Measurements from ENCODE around the gene NSFL1C. TPM values are rescaled to one million over a fixed set of nuclear protein-coding genes. Genes with fewer than 3 reads are reported as not detected.

NSFL1C gene
- total and polyA plus RNA-seq, 2 experiments from 2014 or later, result 48.9 to 92.2 TPM

GRCh38 chr20:1418350-1418749 lies 48.3 kb downstream of the NSFL1C start:
- no peaks in the 10 kb centered on the region for H3K79me2 ChIP-seq (replicated peaks; ENCODE audit: insufficient read depth)
- ATAC-seq, result no peak
- Mint-ChIP-seq H3K27me3 (ENCODE audit: insufficient read depth, low read depth, poor library complexity) (peaks cover 3% of the 10 kb centered on the region), H3K4me3 (no peak overlapping the region), H3K9me3 (peaks cover 20% of the 10 kb centered on the region), H3K4me1 (peaks cover 10% of the 10 kb centered on the region), H3K36me3 (ENCODE audit: low read depth) (peaks cover 6% of the 10 kb centered on the region; the same call in 2 of the 3 replicates), H3K27ac (no peak overlapping the region)
- H3F3A ChIP-seq (replicated peaks; ENCODE audit: low read depth), result no peaks in the 10 kb centered on the region
- H3K4me3 ChIP-seq, result no peak overlapping the region
- no peaks in the 10 kb centered on the region for H3K27me3 ChIP-seq (ENCODE audit: insufficient read depth)
- H3K36me3 ChIP-seq (ENCODE audit: insufficient read depth), result no peaks in the 10 kb centered on the region
- H2AFZ ChIP-seq, result no peak overlapping the region
- no peak for DNase-seq (ENCODE audit: low spot score)
- no peaks in the 10 kb centered on the region for H3K9me2 ChIP-seq (ENCODE audit: insufficient read depth)
- no peak overlapping the region for H3K27ac ChIP-seq (ENCODE audit: low read depth)
- no peaks in the 10 kb centered on the region for H4K20me1 ChIP-seq (replicated peaks; ENCODE audit: insufficient read depth)
- TF ChIP-seq REST (IDR thresholded peaks at IDR 0.05; ENCODE audit: unreplicated experiment), result no peak
- TF ChIP-seq EZH2 (IDR thresholded peaks at IDR 0.05; ENCODE audit: low read depth, unreplicated experiment), result no peak
- TF ChIP-seq, protein P1, sequence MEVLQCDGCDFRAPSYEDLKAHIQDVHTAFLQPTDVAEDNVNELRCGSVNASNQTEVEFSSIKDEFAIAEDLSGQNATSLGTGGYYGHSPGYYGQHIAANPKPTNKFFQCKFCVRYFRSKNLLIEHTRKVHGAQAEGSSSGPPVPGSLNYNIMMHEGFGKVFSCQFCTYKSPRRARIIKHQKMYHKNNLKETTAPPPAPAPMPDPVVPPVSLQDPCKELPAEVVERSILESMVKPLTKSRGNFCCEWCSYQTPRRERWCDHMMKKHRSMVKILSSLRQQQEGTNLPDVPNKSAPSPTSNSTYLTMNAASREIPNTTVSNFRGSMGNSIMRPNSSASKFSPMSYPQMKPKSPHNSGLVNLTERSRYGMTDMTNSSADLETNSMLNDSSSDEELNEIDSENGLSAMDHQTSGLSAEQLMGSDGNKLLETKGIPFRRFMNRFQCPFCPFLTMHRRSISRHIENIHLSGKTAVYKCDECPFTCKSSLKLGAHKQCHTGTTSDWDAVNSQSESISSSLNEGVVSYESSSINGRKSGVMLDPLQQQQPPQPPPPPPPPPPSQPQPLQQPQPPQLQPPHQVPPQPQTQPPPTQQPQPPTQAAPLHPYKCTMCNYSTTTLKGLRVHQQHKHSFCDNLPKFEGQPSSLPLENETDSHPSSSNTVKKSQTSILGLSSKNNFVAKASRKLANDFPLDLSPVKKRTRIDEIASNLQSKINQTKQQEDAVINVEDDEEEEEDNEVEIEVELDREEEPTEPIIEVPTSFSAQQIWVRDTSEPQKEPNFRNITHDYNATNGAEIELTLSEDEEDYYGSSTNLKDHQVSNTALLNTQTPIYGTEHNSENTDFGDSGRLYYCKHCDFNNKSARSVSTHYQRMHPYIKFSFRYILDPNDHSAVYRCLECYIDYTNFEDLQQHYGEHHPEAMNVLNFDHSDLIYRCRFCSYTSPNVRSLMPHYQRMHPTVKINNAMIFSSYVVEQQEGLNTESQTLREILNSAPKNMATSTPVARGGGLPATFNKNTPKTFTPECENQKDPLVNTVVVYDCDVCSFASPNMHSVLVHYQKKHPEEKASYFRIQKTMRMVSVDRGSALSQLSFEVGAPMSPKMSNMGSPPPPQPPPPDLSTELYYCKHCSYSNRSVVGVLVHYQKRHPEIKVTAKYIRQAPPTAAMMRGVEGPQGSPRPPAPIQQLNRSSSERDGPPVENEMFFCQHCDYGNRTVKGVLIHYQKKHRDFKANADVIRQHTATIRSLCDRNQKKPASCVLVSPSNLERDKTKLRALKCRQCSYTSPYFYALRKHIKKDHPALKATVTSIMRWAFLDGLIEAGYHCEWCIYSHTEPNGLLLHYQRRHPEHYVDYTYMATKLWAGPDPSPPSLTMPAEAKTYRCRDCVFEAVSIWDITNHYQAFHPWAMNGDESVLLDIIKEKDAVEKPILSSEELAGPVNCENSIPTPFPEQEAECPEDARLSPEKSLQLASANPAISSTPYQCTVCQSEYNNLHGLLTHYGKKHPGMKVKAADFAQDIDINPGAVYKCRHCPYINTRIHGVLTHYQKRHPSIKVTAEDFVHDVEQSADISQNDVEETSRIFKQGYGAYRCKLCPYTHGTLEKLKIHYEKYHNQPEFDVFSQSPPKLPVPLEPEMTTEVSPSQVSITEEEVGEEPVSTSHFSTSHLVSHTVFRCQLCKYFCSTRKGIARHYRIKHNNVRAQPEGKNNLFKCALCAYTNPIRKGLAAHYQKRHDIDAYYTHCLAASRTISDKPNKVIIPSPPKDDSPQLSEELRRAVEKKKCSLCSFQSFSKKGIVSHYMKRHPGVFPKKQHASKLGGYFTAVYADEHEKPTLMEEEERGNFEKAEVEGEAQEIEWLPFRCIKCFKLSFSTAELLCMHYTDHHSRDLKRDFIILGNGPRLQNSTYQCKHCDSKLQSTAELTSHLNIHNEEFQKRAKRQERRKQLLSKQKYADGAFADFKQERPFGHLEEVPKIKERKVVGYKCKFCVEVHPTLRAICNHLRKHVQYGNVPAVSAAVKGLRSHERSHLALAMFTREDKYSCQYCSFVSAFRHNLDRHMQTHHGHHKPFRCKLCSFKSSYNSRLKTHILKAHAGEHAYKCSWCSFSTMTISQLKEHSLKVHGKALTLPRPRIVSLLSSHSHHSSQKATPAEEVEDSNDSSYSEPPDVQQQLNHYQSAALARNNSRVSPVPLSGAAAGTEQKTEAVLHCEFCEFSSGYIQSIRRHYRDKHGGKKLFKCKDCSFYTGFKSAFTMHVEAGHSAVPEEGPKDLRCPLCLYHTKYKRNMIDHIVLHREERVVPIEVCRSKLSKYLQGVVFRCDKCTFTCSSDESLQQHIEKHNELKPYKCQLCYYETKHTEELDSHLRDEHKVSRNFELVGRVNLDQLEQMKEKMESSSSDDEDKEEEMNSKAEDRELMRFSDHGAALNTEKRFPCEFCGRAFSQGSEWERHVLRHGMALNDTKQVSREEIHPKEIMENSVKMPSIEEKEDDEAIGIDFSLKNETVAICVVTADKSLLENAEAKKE (CRISPR knock-in tag; IDR thresholded peaks at IDR 0.05), result no peak
- no peak for TF ChIP-seq NANOG (IDR thresholded peaks at IDR 0.05; ENCODE audit: borderline replicate concordance)
- TF ChIP-seq, protein P2, sequence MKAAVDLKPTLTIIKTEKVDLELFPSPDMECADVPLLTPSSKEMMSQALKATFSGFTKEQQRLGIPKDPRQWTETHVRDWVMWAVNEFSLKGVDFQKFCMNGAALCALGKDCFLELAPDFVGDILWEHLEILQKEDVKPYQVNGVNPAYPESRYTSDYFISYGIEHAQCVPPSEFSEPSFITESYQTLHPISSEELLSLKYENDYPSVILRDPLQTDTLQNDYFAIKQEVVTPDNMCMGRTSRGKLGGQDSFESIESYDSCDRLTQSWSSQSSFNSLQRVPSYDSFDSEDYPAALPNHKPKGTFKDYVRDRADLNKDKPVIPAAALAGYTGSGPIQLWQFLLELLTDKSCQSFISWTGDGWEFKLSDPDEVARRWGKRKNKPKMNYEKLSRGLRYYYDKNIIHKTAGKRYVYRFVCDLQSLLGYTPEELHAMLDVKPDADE (IDR thresholded peaks at IDR 0.05), result no peak
- TF ChIP-seq JUNB (IDR thresholded peaks at IDR 0.05; ENCODE audit: unreplicated experiment), result no peak
- TF ChIP-seq ZNF331 (CRISPR knock-in tag; IDR thresholded peaks at IDR 0.05; ENCODE audit: low read depth), result no peak
- TF ChIP-seq CTCF (conservative IDR thresholded peaks at IDR 0.05; ENCODE audit: low read depth in 2 of 2), result no peak
- H3K4me2 ChIP-seq, result no peak overlapping the region
- H3K4me1 ChIP-seq (ENCODE audit: insufficient read depth), result no peaks in the 10 kb centered on the region
